ENCODE results near the gene GID8. TPM values are rescaled to one million over a fixed set of nuclear protein-coding genes. Genes with fewer than 3 reads are reported as not detected.

The GID8 gene
- total RNA-seq, 4 donors from 2014 or later, result 23.2 to 34.8 (median 27.9) TPM

DNA sequence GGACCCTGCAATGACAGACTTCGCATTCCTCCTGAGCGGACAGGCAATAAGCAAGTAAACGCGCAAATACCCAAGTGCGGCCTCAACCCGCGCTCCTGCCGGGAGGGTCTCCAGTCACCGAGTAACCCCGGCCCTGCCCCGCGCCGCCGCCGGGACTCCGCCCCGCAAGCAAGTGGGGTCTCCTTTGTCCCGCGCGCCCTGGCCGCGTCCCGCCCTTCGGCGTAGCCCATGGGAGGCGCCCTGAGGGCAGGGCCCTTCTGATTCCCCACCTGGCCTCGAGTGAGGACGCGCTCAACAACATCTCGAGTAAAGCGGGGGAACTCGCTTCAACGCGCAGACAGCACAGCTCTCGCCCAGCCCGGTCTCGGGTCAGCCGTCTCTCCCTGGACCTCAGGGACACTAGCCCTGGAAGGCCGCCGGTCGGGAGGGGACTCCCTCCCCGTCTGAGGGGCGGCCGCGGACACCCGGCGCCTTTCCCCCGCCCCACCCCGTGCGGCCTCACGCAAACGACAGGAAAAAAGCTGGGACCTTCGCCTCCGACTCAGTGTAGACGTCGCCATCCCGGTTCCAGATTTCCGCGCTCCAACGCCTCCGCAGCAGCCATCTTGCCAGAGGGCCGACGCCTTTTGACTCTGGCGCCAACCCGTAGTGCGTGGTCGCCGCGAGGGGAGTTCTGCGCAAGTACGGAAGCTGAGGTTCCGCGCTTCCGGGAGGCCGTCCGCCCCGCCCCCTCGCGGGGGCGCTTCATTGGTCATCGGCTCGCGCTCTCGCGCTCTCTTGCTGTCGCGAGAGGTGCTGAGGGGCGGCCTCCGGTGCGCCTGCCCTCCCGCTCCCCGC lies 461 bp upstream of the GID8 start:
- H3K9me3 ChIP-seq, result no peaks in the 10 kb centered on the region
- ATAC-seq, result peak; percentile 95

DNA sequence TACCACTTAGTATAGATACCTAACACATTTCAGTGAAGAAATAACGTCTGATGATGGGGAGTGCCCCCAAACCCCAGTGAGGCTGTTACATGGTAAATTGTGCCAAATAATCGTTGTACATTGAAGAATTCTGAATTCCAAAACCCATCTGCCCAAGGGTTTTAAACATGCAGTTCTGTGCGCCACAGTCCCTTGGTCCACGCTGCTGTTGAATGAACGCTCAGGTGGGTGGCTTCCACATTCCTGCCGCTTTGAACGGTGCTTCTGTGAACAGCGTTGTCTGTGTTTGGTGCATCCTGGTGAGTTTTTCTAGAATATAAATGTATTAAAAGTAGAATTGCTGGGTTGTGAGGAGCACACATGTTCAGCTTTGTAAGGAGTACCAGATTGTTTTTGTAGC lies 2.9 kb downstream of the GID8 start:
- peaks cover 0 to 53% (median 18%) of the 10 kb centered on the region in 3 donors for H3K4me1 ChIP-seq
- H3K36me3 ChIP-seq, result peaks cover 0 to 51% of the 10 kb centered on the region in 2 donors
- ATAC-seq, result no peak
- 63 to 82% methylated on average over 1 to 5 of the region's 8 CpGs for WGBS, 2 donors (ENCODE audit: low coverage in 1 of 2)
- H3K4me3 ChIP-seq, result no peak overlapping the region
- peak overlapping the region in 1 of 4 donors; percentile 0 for H3K27ac ChIP-seq
- TF ChIP-seq, protein P1, sequence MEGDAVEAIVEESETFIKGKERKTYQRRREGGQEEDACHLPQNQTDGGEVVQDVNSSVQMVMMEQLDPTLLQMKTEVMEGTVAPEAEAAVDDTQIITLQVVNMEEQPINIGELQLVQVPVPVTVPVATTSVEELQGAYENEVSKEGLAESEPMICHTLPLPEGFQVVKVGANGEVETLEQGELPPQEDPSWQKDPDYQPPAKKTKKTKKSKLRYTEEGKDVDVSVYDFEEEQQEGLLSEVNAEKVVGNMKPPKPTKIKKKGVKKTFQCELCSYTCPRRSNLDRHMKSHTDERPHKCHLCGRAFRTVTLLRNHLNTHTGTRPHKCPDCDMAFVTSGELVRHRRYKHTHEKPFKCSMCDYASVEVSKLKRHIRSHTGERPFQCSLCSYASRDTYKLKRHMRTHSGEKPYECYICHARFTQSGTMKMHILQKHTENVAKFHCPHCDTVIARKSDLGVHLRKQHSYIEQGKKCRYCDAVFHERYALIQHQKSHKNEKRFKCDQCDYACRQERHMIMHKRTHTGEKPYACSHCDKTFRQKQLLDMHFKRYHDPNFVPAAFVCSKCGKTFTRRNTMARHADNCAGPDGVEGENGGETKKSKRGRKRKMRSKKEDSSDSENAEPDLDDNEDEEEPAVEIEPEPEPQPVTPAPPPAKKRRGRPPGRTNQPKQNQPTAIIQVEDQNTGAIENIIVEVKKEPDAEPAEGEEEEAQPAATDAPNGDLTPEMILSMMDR (IDR thresholded peaks at IDR 0.05), result no peak
- TF ChIP-seq POLR2AphosphoS5 (IDR thresholded peaks at IDR 0.05) (no peak), EP300 (IDR thresholded peaks at IDR 0.05) (no peak), POLR2A (IDR thresholded peaks at IDR 0.05) (no peak)
- no peaks in the 10 kb centered on the region for H3K27me3 ChIP-seq
- no peaks in the 10 kb centered on the region for H3K9me3 ChIP-seq

More for the DNA sequence above, 461 bp upstream of the GID8 start:
- TF ChIP-seq POLR2AphosphoS5 (IDR thresholded peaks at IDR 0.05), result peak; percentile 96
- TF ChIP-seq POLR2A (IDR thresholded peaks at IDR 0.05), result peak; percentile 51 to 58
- TF ChIP-seq, protein P1 (IDR thresholded peaks at IDR 0.05), result no peak
- TF ChIP-seq EP300 (IDR thresholded peaks at IDR 0.05), result no peak
- Histone ChIP-seq H3K4me1 (peaks cover 0 to 84% (median 26%) of the 10 kb centered on the region in 3 donors), H3K27ac (peak overlapping the region; percentile 77 to 99 (median 96)), H3K36me3 (peaks cover 0 to 47% of the 10 kb centered on the region in 2 donors), H3K27me3 (no peaks in the 10 kb centered on the region), H3K4me3 (peak overlapping the region; percentile 64 to 95)
- WGBS, 2 donors (ENCODE audit: low coverage in 1 of 2), result no CpG with 5 or more reads among the region's 92 CpGs

DNA sequence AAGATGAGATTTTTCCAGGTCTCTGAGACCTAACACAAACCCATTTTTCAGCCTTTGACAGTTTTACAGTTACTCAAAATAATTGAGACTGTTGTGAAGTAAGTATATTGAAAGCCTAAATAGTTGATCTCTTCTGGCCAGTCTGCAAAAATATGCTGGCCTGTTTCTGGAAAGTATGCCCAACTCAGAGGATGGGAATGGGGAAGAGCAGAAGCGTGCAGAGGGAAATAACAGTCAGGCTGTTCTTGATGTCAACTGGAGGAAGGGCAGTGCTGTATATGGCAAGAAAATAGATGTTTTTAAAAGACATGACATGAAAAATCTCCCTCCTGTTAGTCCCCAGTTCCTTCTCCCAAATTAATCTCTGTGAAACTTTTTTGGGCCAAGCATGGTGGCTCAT lies 3.8 kb downstream of the GID8 start:
- Histone ChIP-seq H3K36me3 (peaks cover 0 to 60% of the 10 kb centered on the region in 2 donors), H3K9me3 (no peaks in the 10 kb centered on the region), H3K27ac (peak overlapping the region in 1 of 4 donors; percentile 22), H3K4me3 (no peak overlapping the region), H3K4me1 (peaks cover 0 to 47% (median 11%) of the 10 kb centered on the region in 3 donors), H3K27me3 (no peaks in the 10 kb centered on the region)
- no peak for TF ChIP-seq EP300 (IDR thresholded peaks at IDR 0.05)
- no peak for TF ChIP-seq POLR2A (IDR thresholded peaks at IDR 0.05)
- TF ChIP-seq, protein P1 (IDR thresholded peaks at IDR 0.05), result no peak
- no peak for TF ChIP-seq POLR2AphosphoS5 (IDR thresholded peaks at IDR 0.05)
- ATAC-seq, result no peak
- WGBS, 2 donors (ENCODE audit: low coverage in 1 of 2), result 67 to 100% methylated on average over 1 of the region's 1 CpG

DNA sequence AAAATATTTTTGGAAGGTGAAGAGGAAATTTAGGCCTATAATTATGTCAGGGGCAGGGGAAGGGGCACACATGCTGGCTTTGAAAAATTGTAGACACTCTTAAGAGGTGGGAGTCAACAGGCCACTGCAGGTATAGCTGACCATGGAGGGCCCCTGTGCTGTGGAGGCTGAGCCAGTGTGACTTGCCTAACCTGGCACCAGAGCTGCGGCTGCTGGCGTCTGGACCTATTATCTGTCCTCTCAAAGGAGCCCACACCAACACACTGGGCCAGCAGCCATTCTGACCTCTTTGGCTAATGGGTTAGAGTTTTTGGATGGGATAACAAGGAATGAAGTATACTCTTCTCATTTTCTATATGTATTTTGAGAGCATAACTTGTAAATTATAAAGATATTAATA lies 4.5 kb downstream of the GID8 start:
- TF ChIP-seq POLR2AphosphoS5 (IDR thresholded peaks at IDR 0.05), result no peak
- no peak for TF ChIP-seq POLR2A (IDR thresholded peaks at IDR 0.05)
- TF ChIP-seq EP300 (IDR thresholded peaks at IDR 0.05), result no peak
- TF ChIP-seq, protein P1 (IDR thresholded peaks at IDR 0.05), result no peak
- no peaks in the 10 kb centered on the region for H3K27me3 ChIP-seq
- no peaks in the 10 kb centered on the region for H3K9me3 ChIP-seq
- 79% methylated on average over 2 of the region's 2 CpGs; no CpG with 5 or more reads in 1 of the 2 donors for WGBS, 2 donors (ENCODE audit: low coverage in 1 of 2)
- H3K36me3 ChIP-seq, result peaks cover 0 to 66% of the 10 kb centered on the region in 2 donors
- peaks cover 0 to 50% (median 11%) of the 10 kb centered on the region in 3 donors for H3K4me1 ChIP-seq
- no peak overlapping the region for H3K4me3 ChIP-seq
- H3K27ac ChIP-seq, result peak overlapping the region in 1 of 4 donors; percentile 22
- no peak for ATAC-seq
